Activated naive CD4-positive, alpha-beta T cell treated with anti-CD3 and anti-CD28 coated beads, Interleukin-2, amount 10 ng/mL, durations not matched to agents 7 days and 5 days (primary cell): ENCODE measurements around the gene PCDHGA12.

Experiments
- CTCF ChIA-PET: fragments of 350-600 bp; sonication (Branson Sonifier 250); formaldehyde crosslinking; loops from one replicate; lab custom pipeline; 2021; ENCODE audit warnings: antibody characterized with exemption; lab: Charles Lee
- DNase-seq: peaks from one replicate; pipeline ENCODE4 v3.0.0-alpha.2; 2020
- H3K27ac Mint-ChIP-seq: one replicate; pipeline ENCODE4 v1.8.0; 2021; ENCODE audit warnings: mild to moderate bottlenecking, moderate library complexity, mixed read lengths
- H3K27me3 Mint-ChIP-seq: one replicate; pipeline ENCODE4 v1.8.0; 2021; ENCODE audit warnings: mild to moderate bottlenecking, mixed read lengths
- H3K36me3 Mint-ChIP-seq: one replicate; pipeline ENCODE4 v1.8.0; 2021; ENCODE audit warnings: mixed read lengths
- H3K4me1 Mint-ChIP-seq: one replicate; pipeline ENCODE4 v1.8.0; 2021; ENCODE audit warnings: mixed read lengths
- H3K4me3 Mint-ChIP-seq: one replicate; pipeline ENCODE4 v1.8.0; 2021; ENCODE audit warnings: mild to moderate bottlenecking, moderate library complexity, mixed read lengths
- H3K9me3 Mint-ChIP-seq: one replicate; pipeline ENCODE4 v1.8.0; 2021; ENCODE audit warnings: mixed read lengths

The PCDHGA12 gene

GRCh38 chr5:141439411-141440141, 9.3 kb downstream of the PCDHGA12 start:
- Mint-ChIP-seq H3K36me3 (no peaks in the 10 kb centered on the region), H3K4me3 (no peak overlapping the region), H3K4me1 (no peaks in the 10 kb centered on the region), H3K9me3 (peaks cover 7% of the 10 kb centered on the region), H3K27ac (no peak overlapping the region), H3K27me3 (no peaks in the 10 kb centered on the region)
- no peak for DNase-seq
- CTCF ChIA-PET, result interaction anchor here (0.7 kb wide), 1 partner anchor 131 kb away, joined by 3 read pairs; no protein-coding TSS in a partner anchor

- Mint-ChIP-seq H3K36me3 (no peaks in the 10 kb centered on the region), H3K27me3 (no peaks in the 10 kb centered on the region), H3K27ac (no peak overlapping the region), H3K9me3 (peaks cover 7% of the 10 kb centered on the region), H3K4me3 (no peak overlapping the region), H3K4me1 (no peaks in the 10 kb centered on the region)
- CTCF ChIA-PET, result no interaction called here
- DNase-seq, result no peak
Measured at GRCh38 chr5:141440341-141440740, 10.0 kb downstream of the PCDHGA12 start.

GRCh38 chr5:141441571-141442170, 11.4 kb downstream of the PCDHGA12 start:
- Mint-ChIP-seq H3K36me3 (no peaks in the 10 kb centered on the region), H3K4me3 (no peak overlapping the region), H3K27me3 (no peaks in the 10 kb centered on the region), H3K27ac (no peak overlapping the region), H3K4me1 (no peaks in the 10 kb centered on the region), H3K9me3 (peaks cover 7% of the 10 kb centered on the region)
- CTCF ChIA-PET, result no interaction called here
- DNase-seq, result no peak

GRCh38 chr5:141465351-141465750, 35.0 kb downstream of the PCDHGA12 start:
- H3K27ac Mint-ChIP-seq, result no peak overlapping the region
- no peaks in the 10 kb centered on the region for H3K36me3 Mint-ChIP-seq
- CTCF ChIA-PET, result interaction anchor here (1.1 kb wide), 1 partner anchor 35 kb away, joined by 7 read pairs; the partner anchor contains the start of gene PCDHGA12
- peaks cover 2% of the 10 kb centered on the region for H3K9me3 Mint-ChIP-seq
- no peak for DNase-seq
- H3K27me3 Mint-ChIP-seq, result no peaks in the 10 kb centered on the region
- no peak overlapping the region for H3K4me3 Mint-ChIP-seq
- no peaks in the 10 kb centered on the region for H3K4me1 Mint-ChIP-seq

- Mint-ChIP-seq H3K27ac (no peak within 1 kb of the TSS), H3K27me3 (peaks cover 63% of the 10 kb centered on the region)
- CTCF ChIA-PET, result interaction anchor here (1.4 to 1.9 kb wide), 5 partner anchors 37 to 106 kb away, joined by 3 to 10 read pairs (median 3); partner anchors contain the start of genes PCDHGA11 and PCDHGB3
Measured at GRCh38 chr5:141475625-141476131, 45.4 kb downstream of the PCDHGA12 start, which contains the start of gene PCDHGC3. PCDHGC3 (plus strand) TSS chr5:141475966; CDS start chr5:141476117, 151 bp downstream.

GRCh38 chr5:141476132-141476911, 46.0 kb downstream of the PCDHGA12 start:
- peak; percentile 26 for DNase-seq
- Mint-ChIP-seq H3K27ac (no peak overlapping the region), H3K36me3 (no peaks in the 10 kb centered on the region), H3K27me3 (peaks cover 66% of the 10 kb centered on the region), H3K9me3 (no peaks in the 10 kb centered on the region), H3K4me3 (peak overlapping the region; percentile 73), H3K4me1 (peaks cover 21% of the 10 kb centered on the region)
- CTCF ChIA-PET, result interaction anchor here (0.6 to 1.9 kb wide), 7 partner anchors 9 to 112 kb away, joined by 3 to 10 read pairs (median 3); partner anchors contain the start of genes PCDHGB3, PCDHGB6 and PCDHGC4

More at GRCh38 chr5:141475625-141476131, 45.4 kb downstream of the PCDHGA12 start, which contains the start of gene PCDHGC3:
- peak; percentile 53 for DNase-seq
- Mint-ChIP-seq H3K4me3 (peak within 1 kb of the TSS; percentile 73), H3K9me3 (no peaks in the 10 kb centered on the region), H3K4me1 (peaks cover 21% of the 10 kb centered on the region), H3K36me3 (no peaks in the 10 kb centered on the region)

GRCh38 chr5:141477044-141477575, 46.8 kb downstream of the PCDHGA12 start:
- no peak overlapping the region for H3K27ac Mint-ChIP-seq
- H3K4me3 Mint-ChIP-seq, result peak overlapping the region; percentile 73
- no peaks in the 10 kb centered on the region for H3K36me3 Mint-ChIP-seq

GRCh38 chr5:141477815-141478214, 47.5 kb downstream of the PCDHGA12 start:
- Mint-ChIP-seq H3K9me3 (no peaks in the 10 kb centered on the region), H3K4me1 (peaks cover 21% of the 10 kb centered on the region), H3K36me3 (no peaks in the 10 kb centered on the region), H3K27ac (no peak overlapping the region), H3K4me3 (no peak overlapping the region), H3K27me3 (peaks cover 73% of the 10 kb centered on the region)
- CTCF ChIA-PET, result interaction anchor here (0.5 to 1.4 kb wide), 3 partner anchors 35 to 278 kb away, joined by 3 read pairs; partner anchors contain the start of gene PCDHB11
- no peak for DNase-seq

More at GRCh38 chr5:141477044-141477575, 46.8 kb downstream of the PCDHGA12 start:
- H3K27me3 Mint-ChIP-seq, result peaks cover 70% of the 10 kb centered on the region
- no peaks in the 10 kb centered on the region for H3K9me3 Mint-ChIP-seq
- CTCF ChIA-PET, result interaction anchor here (0.7 to 1.8 kb wide), 4 partner anchors 8 to 278 kb away, joined by 3 to 6 read pairs (median 3); partner anchors contain the start of genes PCDHB11, PCDHGB3 and PCDHGC4
- peaks cover 21% of the 10 kb centered on the region for H3K4me1 Mint-ChIP-seq
- no peak for DNase-seq

- CTCF ChIA-PET, result interaction anchor here (0.6 to 1.4 kb wide), 3 partner anchors 34 to 86 kb away, joined by 3 to 4 read pairs (median 3); partner anchors contain the start of gene PCDHGA12
- no peaks in the 10 kb centered on the region for H3K9me3 Mint-ChIP-seq
- H3K4me3 Mint-ChIP-seq, result no peak overlapping the region
- H3K27ac Mint-ChIP-seq, result no peak overlapping the region
- H3K4me1 Mint-ChIP-seq, result peaks cover 21% of the 10 kb centered on the region
- no peak for DNase-seq
- H3K36me3 Mint-ChIP-seq, result no peaks in the 10 kb centered on the region
- peaks cover 78% of the 10 kb centered on the region for H3K27me3 Mint-ChIP-seq
Measured at GRCh38 chr5:141478321-141478945, 48.1 kb downstream of the PCDHGA12 start.

- CTCF ChIA-PET, result interaction anchor here (0.6 to 1.4 kb wide), 2 partner anchors 84 to 723 kb away, joined by 3 read pairs; no protein-coding TSS in a partner anchor
- peaks cover 21% of the 10 kb centered on the region for H3K4me1 Mint-ChIP-seq
Measured at GRCh38 chr5:141479776-141480175, 49.5 kb downstream of the PCDHGA12 start.

More at GRCh38 chr5:141479776-141480175, 49.5 kb downstream of the PCDHGA12 start:
- no peak for DNase-seq
- no peak overlapping the region for H3K4me3 Mint-ChIP-seq
- H3K9me3 Mint-ChIP-seq, result no peaks in the 10 kb centered on the region
- H3K27ac Mint-ChIP-seq, result no peak overlapping the region
- no peaks in the 10 kb centered on the region for H3K36me3 Mint-ChIP-seq
- peaks cover 82% of the 10 kb centered on the region for H3K27me3 Mint-ChIP-seq
